GM18868 (cell line): ENCODE data around the gene IQGAP2.

ENCODE experiments used
- ATAC-seq: cut with Tn5 transposase; IDR thresholded peaks from one replicate; pipeline ENCODE4 v1.9.1; 2021; ENCODE audit warnings: mild to moderate bottlenecking, moderate library complexity; ENCODE audit not compliant: unreplicated experiment

Gene IQGAP2

GRCh38 chr5:76443066-76443800 lies 40.1 kb downstream of the IQGAP2 start:
- no peak for ATAC-seq

GRCh38 chr5:76445063-76445462 lies 42.0 kb downstream of the IQGAP2 start:
- no peak for ATAC-seq

GRCh38 chr5:76445830-76446229 lies 42.7 kb downstream of the IQGAP2 start:
- no peak for ATAC-seq

GRCh38 chr5:76446776-76447175 lies 43.7 kb downstream of the IQGAP2 start:
- ATAC-seq = no peak

- ATAC-seq = no peak
Measured at GRCh38 chr5:76449606-76450005, 46.5 kb downstream of the IQGAP2 start.

GRCh38 chr5:76450054-76450453 lies 47.0 kb downstream of the IQGAP2 start:
- ATAC-seq = no peak

GRCh38 chr5:76451031-76451701 lies 48.1 kb downstream of the IQGAP2 start:
- no peak for ATAC-seq

GRCh38 chr5:76455531-76456133 lies 52.5 kb downstream of the IQGAP2 start:
- no peak for ATAC-seq

- ATAC-seq = no peak
Measured at GRCh38 chr5:76456258-76456657, 53.2 kb downstream of the IQGAP2 start.

- ATAC-seq = no peak
Measured at GRCh38 chr5:76457674-76458485, 54.8 kb downstream of the IQGAP2 start.

- ATAC-seq = no peak
Measured at GRCh38 chr5:76458486-76458830, 55.4 kb downstream of the IQGAP2 start.

- no peak for ATAC-seq
Measured at GRCh38 chr5:76460104-76460503, 57.0 kb downstream of the IQGAP2 start.

GRCh38 chr5:76462097-76462667 lies 59.1 kb downstream of the IQGAP2 start:
- ATAC-seq = no peak

GRCh38 chr5:76467216-76467615 lies 64.1 kb downstream of the IQGAP2 start:
- no peak for ATAC-seq

- no peak for ATAC-seq
Measured at GRCh38 chr5:76468635-76469425, 65.7 kb downstream of the IQGAP2 start.

- ATAC-seq = no peak
Measured at GRCh38 chr5:76469656-76470290, 66.7 kb downstream of the IQGAP2 start.

GRCh38 chr5:76470976-76471375 lies 67.9 kb downstream of the IQGAP2 start:
- no peak for ATAC-seq

- ATAC-seq = no peak
Measured at GRCh38 chr5:76471406-76471805, 68.3 kb downstream of the IQGAP2 start.

GRCh38 chr5:76471987-76472334 lies 68.9 kb downstream of the IQGAP2 start:
- ATAC-seq = no peak
